SW480 (cell line): ENCODE measurements around the gene GUCD1.

Experiments used
- DNase-seq: peaks from one replicate; pipeline ENCODE4 v3.0.0-alpha.2; 2016; ENCODE audit warnings: low spot score

The GUCD1 gene

DNA sequence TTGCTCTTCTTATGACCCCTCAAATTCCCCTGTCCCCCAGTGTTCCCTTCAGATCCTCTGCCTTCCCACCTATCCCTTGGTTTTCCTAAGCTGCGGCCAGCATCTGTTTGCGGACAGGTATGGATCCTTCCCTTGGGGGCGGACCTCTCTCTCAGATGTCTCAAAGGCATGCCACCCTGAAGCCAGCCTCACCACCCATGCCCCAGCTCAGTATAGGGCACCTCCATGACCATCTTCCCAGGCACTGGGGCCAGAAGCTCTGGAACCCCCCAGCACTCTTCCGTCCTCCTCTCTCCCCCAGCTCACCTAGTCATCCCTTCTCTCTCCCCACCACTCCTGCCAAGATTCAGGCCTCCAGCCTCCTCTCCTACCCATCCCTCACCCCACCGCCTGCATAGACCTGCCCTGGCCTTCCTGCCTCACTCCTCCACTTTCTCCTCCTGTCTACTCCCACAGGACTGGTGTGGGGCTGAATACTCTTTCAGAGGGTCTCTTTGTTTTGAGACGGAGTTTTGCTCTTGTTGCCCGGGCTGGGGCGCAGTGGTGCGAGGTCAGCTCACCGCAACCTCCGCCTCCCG lies 35.7 kb upstream of the GUCD1 start:
- DNase-seq: no peak

DNA sequence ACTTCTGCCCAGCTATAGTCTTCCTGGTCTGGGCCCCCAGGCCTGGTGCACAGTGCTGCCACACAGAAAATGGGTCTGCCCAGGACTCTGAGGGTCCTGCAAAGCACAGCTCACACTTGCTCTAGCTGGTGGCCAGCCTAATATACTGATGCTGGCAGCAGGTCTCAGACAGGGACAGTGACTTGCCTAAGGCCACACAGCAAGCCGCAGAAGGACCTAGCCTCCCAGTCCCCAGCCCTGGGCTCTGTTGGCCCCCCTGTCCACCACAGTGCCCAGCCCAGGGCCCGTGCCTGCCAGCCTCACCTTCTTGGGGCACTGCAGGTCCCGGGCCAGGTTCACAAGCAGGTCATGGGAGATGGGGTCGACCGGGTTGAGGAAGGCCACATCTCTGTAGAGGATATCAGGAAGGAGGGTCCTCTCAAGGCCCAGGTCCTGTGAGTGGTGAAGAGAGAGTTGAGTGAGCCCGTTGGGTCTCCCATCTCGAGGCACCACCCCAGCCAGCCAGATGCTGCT lies 34.6 kb upstream of the GUCD1 start:
- DNase-seq: no peak

DNA sequence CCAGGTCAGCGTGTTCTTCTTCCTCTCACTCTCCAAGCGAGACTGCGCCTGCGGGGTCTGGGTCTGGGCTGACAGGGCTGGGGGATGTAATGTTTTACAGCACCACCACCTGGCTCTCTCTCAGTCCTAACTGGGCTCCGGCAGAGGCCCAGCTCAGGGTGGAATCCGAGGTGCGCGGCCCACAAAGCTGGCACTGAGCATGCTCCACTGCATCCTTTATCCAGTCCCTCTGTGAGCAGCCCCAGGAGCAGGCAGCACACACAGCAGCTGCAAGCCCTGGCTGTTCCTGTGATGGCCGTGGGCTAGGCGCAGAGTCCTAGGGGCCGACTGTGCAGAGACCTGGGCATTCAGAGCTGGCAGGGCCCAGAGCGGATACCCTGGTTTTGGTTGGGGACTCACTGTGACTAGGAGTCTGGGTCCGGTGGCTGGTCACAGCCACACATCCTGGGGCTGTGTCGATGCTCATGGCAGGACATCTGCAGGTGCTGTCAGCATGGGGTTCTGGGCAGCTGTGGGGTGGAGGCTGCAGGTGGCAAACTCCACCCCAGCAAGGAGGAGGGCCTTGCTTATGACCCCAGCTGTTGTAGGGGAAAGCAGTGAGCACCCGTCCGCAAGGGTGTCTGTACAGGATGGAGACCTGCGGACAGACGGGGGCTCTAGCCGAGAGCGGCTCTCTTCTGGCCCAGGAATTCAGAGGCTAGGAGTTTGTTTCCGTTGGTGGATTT lies 34.0 kb upstream of the GUCD1 start:
- DNase-seq: no peak

- DNase-seq: no peak
These were observed 33.4 kb upstream of the GUCD1 start for GRCh38 chr22:24588381-24588756.

- no peak for DNase-seq
These were observed 33.0 kb upstream of the GUCD1 start for GRCh38 chr22:24587948-24588347.

- DNase-seq: no peak
These were observed 32.3 kb upstream of the GUCD1 start for GRCh38 chr22:24587251-24587650.

GRCh38 chr22:24585927-24586546 lies 31.1 kb upstream of the GUCD1 start:
- DNase-seq: no peak

DNA sequence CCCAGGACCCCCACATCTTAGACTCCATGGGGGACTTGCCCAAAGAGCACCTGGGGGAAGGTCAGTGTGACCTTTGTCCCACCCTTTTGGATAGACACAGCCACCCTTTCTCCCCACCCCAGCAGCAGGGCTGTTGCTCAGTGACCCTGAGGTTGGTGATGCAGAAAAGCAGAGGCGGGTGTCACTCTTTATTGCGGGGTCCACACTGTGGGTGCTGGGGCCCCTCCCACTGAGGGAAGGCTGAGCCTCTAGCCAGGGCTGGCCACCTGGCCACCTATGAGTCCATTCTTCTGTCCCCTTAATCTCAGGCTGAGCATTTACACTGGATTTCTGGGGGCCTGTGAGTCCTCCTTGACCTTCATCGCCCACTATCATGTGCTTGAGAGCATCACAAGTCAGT lies 30.5 kb upstream of the GUCD1 start:
- no peak for DNase-seq

DNA sequence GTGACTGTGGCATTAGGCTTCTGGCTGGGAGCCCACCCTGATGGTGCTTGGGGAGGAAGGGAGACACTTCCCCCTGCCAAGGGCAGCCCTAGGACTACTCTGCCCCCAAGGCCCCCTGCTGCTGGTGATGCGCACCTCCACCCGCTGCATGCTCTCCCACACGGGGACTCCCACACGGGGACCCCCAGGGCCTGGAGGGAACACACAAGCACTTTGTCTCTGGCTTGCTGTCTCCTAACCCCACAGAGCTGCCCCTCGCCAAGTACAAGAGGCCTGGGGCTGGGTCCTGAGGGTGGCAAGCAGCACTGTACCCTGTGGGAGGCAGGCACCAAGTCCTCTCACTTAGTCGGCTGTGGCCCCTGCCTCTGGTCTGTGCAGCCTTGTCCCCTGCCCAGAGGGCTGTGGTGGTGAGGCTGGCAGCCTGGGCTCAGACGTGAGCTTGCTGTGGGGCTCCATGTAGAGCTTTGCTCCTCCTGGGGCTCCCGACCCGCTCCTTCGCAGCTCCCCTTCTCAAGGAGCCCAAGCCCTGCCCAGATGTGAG lies 30.0 kb upstream of the GUCD1 start:
- DNase-seq: no peak

- no peak for DNase-seq
These were observed 29.3 kb upstream of the GUCD1 start for GRCh38 chr22:24584166-24584790.

DNA sequence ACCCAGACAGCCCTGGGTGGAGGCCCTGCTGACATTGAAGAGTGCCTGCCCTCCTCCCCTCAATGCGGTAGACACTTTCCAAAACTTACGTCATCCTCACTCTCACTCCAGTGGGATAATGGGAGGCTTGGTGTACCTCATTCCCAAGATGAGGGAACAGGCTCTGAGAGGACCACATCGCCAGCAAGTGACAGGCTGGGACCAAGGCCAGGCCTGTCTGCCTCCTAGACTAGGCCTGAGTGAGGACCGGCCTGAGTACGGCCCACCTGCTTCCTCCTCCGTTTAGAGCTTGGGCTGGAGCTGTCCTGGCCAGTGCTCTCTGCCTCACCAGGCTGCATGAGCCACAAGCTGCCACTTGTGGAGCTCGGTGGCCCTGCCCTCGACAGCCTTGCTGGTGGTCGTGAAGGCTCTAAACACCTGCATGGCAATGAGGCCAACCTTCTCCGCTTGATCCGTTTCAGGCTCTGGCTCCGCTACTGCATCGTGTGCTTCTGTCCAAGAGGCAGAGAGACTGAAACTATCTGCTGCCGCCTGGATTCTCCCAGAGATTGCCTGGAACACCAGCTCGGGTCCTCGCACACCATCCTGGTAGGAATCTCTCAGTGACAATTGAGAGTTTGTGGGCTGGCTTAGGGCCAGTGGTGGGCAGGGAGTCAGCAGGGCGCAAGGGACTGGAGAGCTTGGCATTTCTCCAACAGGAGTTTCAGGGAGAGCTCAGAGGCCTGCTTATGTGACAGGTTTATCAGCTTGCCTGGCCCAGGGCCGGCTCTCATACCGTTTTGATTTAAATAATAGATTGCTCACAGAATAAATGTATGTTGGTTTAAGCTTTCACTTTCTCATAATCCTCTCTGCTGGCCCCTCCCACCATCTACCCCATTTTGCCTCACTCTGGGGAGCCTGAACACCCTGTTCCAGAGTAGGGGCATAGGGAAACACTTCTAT lies 28.6 kb upstream of the GUCD1 start:
- DNase-seq: no peak

DNA sequence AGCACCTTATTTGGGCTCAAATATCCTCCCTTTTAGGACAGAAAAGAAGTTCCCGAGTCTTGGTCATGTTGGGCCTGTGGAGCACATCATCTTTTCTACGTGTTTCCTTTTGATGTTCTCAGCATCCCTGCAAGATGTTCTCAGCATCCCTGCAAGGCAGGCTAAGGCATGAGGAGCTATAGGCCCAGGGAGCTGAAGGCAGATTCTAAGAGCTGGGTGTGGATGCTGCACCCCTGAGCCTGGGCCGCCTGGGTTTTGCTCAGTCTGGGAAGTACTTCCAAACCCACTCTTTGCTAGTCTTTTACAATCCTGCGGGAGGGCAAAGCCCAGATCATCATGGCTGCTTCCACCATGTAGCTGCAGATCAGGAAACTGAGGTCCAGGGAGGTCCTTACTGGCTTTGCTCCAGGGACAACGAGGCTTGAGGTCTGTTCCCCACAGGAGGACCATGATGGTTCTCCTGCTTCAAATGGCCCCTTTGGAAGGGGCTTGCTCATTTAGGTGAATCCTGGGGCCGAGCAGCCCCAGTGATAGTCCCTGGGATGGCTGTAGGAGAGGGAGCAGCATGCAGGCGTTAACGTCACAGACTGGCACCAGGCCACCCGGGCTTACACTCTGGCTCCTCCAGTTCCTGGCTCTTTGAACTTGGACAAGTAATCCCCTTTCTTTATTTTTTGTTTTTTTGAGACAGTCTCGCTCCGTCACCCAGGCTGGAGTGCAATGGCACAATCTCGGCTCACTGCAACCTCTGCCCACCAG lies 27.3 kb upstream of the GUCD1 start:
- DNase-seq: no peak

GRCh38 chr22:24580276-24580675 lies 25.3 kb upstream of the GUCD1 start:
- DNase-seq: no peak

- DNase-seq: no peak
These were observed 24.3 kb upstream of the GUCD1 start for GRCh38 chr22:24579258-24579601.

DNA sequence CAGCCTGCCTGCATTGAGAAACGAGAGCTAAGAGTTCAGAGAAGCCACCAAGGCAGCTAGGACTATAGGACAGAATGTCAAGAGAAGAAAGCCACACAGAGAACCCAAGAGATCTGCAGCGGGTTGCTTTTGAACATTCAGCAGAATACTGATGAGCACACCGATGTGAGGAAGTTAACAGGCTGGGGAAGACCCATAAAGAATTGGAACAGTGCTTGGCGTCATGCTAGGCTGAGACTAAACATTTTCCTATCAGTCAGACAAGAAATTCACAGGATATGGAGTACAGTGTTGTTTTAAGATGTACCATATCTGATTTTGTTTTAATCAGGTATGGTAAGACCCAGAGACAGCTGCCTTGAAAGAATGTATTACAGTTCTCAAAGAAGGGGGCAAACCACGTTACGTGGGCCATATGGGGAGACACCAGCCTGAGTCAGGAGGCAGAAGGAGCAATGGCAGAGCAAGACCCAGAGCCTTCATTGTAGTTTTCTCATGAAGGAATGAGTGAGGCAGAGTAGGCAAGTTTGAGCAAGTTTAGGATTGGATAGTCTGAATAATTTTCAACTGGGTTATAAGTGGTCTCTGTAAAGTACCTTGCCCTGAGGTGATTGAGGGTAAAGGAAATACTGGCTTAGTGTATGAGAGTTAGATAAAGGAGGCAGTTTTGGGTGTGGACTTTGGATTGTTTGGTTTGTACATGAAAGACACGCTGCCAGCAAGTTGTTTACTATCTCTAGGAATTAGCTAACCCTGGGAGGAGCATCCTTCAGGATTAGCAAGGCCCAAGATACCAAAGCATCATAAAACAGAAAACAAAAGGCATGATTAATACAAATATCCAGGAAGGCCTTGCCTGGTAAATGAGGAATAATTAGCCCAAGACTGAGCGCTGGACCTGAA lies 23.7 kb upstream of the GUCD1 start:
- no peak for DNase-seq

DNA sequence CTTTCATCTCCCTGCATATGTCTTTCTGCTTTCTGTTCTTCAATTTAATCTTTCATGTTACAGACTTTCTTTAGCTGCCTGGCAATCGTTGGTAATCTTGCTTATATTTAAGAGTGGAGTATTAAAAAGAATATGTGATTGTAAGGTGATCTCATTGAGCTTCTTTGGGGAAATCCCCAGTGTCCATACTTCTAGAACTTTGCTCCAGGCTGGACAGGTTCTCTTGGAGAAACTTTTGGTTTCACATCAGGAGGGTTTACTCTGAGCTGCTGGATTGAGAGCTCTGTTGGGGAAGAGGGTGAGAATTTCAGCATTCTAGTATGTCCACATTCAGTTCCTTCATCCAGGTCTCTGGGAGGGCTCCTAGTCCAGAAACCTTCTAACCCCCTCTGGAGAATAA lies 21.8 kb upstream of the GUCD1 start:
- DNase-seq: no peak

- no peak for DNase-seq
These were observed 16.3 kb upstream of the GUCD1 start for GRCh38 chr22:24571266-24571665.

- no peak for DNase-seq
These were observed 12.7 kb upstream of the GUCD1 start for GRCh38 chr22:24567668-24568067.

DNA sequence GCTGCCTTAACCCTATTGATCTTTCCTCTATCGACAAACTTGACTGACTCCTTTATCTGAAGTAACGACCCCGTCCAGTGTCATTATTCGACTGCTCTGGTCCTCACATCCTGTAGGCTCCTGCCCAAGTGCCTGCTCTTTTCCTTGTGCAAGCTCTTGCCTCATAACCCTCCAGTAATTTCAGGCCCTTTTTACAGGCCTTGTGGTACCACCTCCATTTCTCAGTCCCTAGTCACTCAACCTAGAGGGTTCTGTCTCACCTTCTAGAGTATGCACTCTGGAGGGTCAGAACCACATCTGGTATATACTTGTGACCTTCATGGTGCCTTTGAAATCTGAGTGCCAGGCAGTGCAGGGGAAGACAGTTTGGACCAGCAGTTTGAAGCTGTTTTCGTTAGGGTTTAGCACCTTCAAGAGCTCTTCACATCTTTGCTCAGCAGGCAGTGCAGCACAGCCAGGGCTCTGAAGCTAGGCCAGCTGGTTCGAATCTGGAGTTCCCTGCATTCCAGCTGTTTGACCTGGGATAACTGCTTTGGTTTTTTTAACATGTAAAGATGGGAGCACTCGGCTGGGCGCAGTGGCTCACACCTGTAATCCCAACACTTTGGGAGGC lies 12.1 kb upstream of the GUCD1 start:
- no peak for DNase-seq
